BLaER1 treated with 17β-estradiol and CSF1 and Interleukin-3, amounts not matched to agents 10 nM and 100 nM (cell line): ENCODE results near the gene SPINT2.
A peak's percentile ranks its signal among the peaks of the same experiment; 100 is the strongest.

ENCODE experiments used
- H3K27ac ChIP-seq, 11 experiments: shearing (Covaris generic); formaldehyde crosslinking; 2 replicates each; pipeline ENCODE4 v1.8.1; 2022
- H3K27me3 ChIP-seq, 11 experiments: shearing (Covaris generic); formaldehyde crosslinking; 2 replicates each; pipeline ENCODE4 v1.8.1; 2022
- H3K36me3 ChIP-seq, 11 experiments: shearing (Covaris generic); formaldehyde crosslinking; 2 replicates each; pipeline ENCODE4 v1.8.1; 2022
- H3K4me1 ChIP-seq, 10 experiments: shearing (Covaris generic); formaldehyde crosslinking; 2 replicates each; pipeline ENCODE4 v1.8.1; 2022
- H3K4me2 ChIP-seq, 11 experiments: shearing (Covaris generic); formaldehyde crosslinking; 2 replicates each; pipeline ENCODE4 v1.8.1; 2022
- H3K4me3 ChIP-seq, 10 experiments: shearing (Covaris generic); formaldehyde crosslinking; 2 replicates each; pipeline ENCODE4 v1.8.1; 2022
- H3K9ac ChIP-seq, 11 experiments: shearing (Covaris generic); formaldehyde crosslinking; 2 replicates each; pipeline ENCODE4 v1.8.1; 2022
- H3K9me3 ChIP-seq, 11 experiments: shearing (Covaris generic); formaldehyde crosslinking; replicated peaks in 1 of 11; 2 replicates each; pipeline ENCODE4 v1.8.1; 2022
- H4K20me1 ChIP-seq, 11 experiments: shearing (Covaris generic); formaldehyde crosslinking; 2 replicates each; pipeline ENCODE4 v1.8.1; 2022
- Cebpa-rat ChIP-seq, 11 experiments: shearing (Covaris generic); IDR thresholded peaks; 2 replicates each; pipeline ENCODE4 v1.8.1; 2022

The SPINT2 gene

DNA sequence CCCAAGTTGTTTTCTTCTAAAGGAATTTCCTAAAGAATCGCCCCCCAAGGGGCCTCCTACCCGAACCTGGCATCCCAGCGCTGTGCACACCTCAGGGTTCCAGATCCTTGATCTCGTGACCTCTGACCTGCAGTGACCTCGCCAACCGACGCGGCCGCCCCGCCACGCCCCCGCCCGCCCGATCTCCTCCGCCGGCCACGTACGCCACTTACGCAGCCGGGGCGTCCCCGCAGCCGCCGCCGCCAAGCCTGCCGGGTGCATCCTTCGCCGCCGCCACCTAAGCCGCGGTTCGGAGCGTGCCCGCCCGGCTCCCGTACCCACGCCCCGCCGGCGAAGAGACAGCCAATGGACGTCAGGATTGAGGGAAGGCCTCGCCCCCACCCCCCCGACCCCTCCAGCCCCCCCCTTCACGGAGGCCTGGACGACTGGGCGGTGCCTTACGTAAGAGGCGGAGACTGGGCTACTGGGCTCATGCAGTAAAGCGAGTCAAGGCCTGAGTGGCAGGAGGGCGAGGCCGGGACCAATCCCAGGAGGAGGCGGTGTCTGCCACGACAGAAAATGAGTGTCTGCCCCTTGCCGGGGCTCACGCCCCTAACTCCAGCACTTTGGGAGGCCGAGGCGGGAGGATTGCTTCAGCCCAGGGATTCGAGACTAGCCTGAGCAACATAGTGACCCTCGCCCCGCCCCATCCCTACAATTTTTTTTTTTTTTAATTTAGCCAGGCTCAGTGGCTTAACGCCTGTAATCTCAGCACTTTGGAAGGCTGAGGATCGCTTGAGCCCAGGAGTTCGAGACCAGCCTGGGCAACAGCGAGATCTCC, 51.5 kb downstream of the SPINT2 start, which contains the start of gene YIF1B:
Gene YIF1B, minus strand, starts transcription at position 291 of the 820 bp plus-strand sequence. Its CDS starts 30 bp downstream, at position 261.
- Histone ChIP-seq H3K4me1 (peaks cover 54 to 76% (median 73%) of the 10 kb centered on the region in 10 experiments), H3K9me3 (no peaks in the 10 kb centered on the region), H3K27me3 (no peaks in the 10 kb centered on the region), H3K4me2 (peak within 1 kb of the TSS; percentile 92 to 99 (median 97)), H3K9ac (peak within 1 kb of the TSS; percentile 69 to 88 (median 83)), H3K27ac (peak within 1 kb of the TSS; percentile 64 to 84 (median 75); a peak in 21 of 22 replicates), H4K20me1 (peaks cover 0 to 27% (median 9%) of the 10 kb centered on the region in 11 experiments; a peak in 8 of 22 replicates), H3K36me3 (peaks cover 0 to 8% (median 2%) of the 10 kb centered on the region in 11 experiments; a peak in 5 of 22 replicates), H3K4me3 (peak within 1 kb of the TSS; percentile 61 to 87 (median 74))
- TF ChIP-seq Cebpa-rat (IDR thresholded peaks at IDR 0.05) = no peak

DNA sequence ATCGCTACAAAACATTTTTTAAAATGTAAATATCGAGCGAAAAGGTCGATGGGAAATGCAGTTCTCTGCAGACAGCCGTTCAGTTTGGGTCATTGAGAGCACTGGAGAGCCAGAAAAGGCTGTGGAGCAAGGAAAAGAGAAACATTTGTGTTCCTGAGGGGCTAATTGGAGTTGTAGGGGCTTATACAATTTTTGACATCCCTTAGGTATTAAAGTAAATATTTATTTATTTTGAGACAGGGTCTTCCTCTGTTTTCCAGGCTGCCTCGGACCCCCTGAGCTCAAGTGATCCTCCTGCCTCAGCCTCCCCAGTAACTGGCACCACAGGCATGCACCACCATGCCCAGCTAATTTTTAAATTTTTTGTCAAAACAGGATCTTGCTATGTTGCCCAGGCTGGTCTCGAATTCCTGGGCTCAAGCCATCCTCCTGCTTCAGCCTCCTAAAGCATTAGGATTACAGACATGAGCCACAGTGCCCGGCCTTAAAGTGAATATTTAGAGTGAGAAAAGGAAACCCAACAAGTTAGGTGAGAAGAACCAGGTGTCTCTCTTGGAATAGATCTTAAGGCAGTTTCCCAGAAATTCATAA, 52.2 kb downstream of the SPINT2 start:
- peak overlapping the region; percentile 87 to 98 (median 93) for H3K4me2 ChIP-seq
- peak overlapping the region; percentile 58 to 76 (median 70); a peak in 21 of 22 replicates for H3K9ac ChIP-seq
- no peaks in the 10 kb centered on the region for H3K9me3 ChIP-seq
- no peak for TF ChIP-seq Cebpa-rat (IDR thresholded peaks at IDR 0.05)
- H3K27ac ChIP-seq = peak overlapping the region; percentile 59 to 84 (median 75); a peak in 21 of 22 replicates
- H3K4me3 ChIP-seq = peak overlapping the region; percentile 51 to 67 (median 57)
- H3K4me1 ChIP-seq = peaks cover 61 to 83% (median 80%) of the 10 kb centered on the region in 10 experiments
- peaks cover 0 to 1% (median 0%) of the 10 kb centered on the region in 11 experiments; a peak in 1 of 22 replicates for H3K36me3 ChIP-seq
- peaks cover 0 to 26% (median 9%) of the 10 kb centered on the region in 11 experiments; a peak in 8 of 22 replicates for H4K20me1 ChIP-seq
- H3K27me3 ChIP-seq = no peaks in the 10 kb centered on the region

DNA sequence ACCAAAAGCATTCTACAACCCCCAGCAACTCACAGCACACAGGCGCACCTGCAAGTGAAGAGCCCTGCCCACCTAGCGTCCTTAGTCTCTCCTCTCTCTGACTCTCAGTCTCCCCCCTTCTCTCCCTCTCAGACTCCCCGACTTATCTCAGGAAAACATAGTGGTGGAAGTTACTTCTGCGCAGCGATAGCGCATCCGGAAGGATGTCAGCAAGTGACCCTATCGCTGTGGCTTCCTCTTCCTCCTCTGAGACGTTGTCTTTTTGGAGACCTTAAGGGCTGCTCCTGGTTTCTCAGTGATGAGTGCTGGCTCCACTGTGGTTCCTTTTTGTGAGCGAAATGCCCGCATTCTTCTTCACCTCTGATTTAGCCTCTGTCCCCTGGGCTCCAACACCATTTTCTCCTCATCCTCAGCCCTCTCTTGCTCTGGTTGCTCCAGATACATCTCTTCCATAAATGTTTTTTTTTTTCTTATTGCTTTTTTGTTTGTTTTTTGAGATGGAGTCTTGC, 52.8 kb downstream of the SPINT2 start:
- Histone ChIP-seq H3K27ac (peak overlapping the region; percentile 56 to 84 (median 75); a peak in 21 of 22 replicates), H3K9ac (peak overlapping the region; percentile 57 to 76 (median 70); a peak in 21 of 22 replicates), H3K4me3 (peak overlapping the region; percentile 51 to 67 (median 57)), H3K9me3 (no peaks in the 10 kb centered on the region), H4K20me1 (peaks cover 0 to 26% (median 6%) of the 10 kb centered on the region in 11 experiments; a peak in 8 of 22 replicates), H3K36me3 (no peaks in the 10 kb centered on the region), H3K27me3 (no peaks in the 10 kb centered on the region), H3K4me1 (peaks cover 67 to 87% (median 84%) of the 10 kb centered on the region in 10 experiments), H3K4me2 (peak overlapping the region; percentile 87 to 98 (median 93))
- TF ChIP-seq Cebpa-rat (IDR thresholded peaks at IDR 0.05) = no peak

DNA sequence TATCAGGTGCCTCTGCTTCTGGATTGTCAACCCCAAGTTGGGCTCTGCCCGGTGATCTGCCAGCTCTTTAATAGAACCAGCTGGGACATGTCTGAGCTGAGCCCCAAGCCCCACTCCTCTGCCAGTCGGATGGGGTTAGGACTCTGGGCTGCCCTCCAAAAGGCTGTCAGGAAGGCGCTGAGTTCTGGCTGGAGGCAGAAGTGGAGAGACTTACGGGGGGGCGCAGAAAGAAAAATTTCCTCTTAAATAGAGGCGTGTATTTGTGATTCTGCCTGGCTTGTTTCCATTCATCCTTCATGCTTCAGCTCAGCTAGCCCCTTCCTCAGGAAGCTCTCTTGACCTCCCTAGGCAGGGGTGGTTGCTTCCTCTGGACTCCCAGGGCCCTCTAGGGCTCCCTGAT, 54.3 kb downstream of the SPINT2 start:
- H3K9ac ChIP-seq = peak overlapping the region in 7 of 11 experiments; percentile 73 to 87 (median 83); a peak in 10 of 22 replicates
- no peaks in the 10 kb centered on the region for H3K9me3 ChIP-seq
- H4K20me1 ChIP-seq = peaks cover 0 to 30% (median 7%) of the 10 kb centered on the region in 11 experiments; a peak in 10 of 22 replicates
- H3K4me1 ChIP-seq = peaks cover 67 to 86% (median 76%) of the 10 kb centered on the region in 10 experiments
- peaks cover 0 to 10% (median 6%) of the 10 kb centered on the region in 11 experiments; a peak in 9 of 22 replicates for H3K36me3 ChIP-seq
- H3K27me3 ChIP-seq = no peaks in the 10 kb centered on the region
- peak overlapping the region in 5 of 11 experiments; percentile 75 to 80 (median 78); a peak in 9 of 22 replicates for H3K27ac ChIP-seq
- peak overlapping the region; percentile 87 to 98 (median 93) for H3K4me2 ChIP-seq
- no peak for TF ChIP-seq Cebpa-rat (IDR thresholded peaks at IDR 0.05)
- H3K4me3 ChIP-seq = peak overlapping the region in 6 of 10 experiments; percentile 69 to 85 (median 77); a peak in 8 of 20 replicates

DNA sequence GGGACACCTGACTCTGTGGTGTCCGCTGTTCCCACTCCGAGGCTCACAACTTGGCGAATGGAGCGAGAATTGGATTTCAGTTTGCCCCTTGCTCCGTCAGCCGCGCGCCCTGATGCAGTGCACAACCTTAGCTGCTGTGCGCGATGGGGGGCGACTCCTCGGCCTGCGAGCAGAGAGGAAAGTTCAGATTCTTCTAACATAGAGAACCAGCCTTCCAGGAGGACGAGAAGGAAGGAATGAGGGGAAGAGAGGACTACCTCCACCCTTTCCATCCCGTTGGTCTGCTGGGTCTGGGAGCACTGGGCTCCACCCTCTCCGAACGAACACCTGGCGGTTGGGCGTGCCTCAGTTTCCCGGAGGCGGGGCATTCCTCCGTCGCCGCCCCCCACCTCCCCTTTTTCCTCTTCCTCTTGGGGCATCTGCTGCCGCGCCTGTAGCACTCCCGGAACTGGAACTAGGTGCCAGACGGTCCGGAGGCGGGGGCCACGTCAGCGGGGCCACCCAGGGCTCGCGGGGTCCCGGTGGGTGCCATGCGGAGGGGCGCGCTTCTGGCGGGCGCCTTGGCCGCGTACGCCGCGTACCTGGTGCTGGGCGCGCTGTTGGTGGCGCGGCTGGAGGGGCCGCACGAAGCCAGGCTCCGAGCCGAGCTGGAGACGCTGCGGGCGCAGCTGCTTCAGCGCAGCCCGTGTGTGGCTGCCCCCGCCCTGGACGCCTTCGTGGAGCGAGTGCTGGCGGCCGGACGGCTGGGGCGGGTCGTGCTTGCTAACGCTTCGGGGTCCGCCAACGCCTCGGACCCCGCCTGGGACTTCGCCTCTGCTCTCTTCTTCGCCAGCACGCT, 55.3 kb downstream of the SPINT2 start, which contains the start of gene KCNK6:
Gene KCNK6, plus strand, starts transcription at position 425 of the 838 bp plus-strand sequence. Its CDS starts 106 bp downstream, at position 531.
- peak within 1 kb of the TSS; percentile 87 to 98 (median 93) for H3K4me2 ChIP-seq
- no peak for TF ChIP-seq Cebpa-rat (IDR thresholded peaks at IDR 0.05)
- H3K27me3 ChIP-seq = no peaks in the 10 kb centered on the region
- peak within 1 kb of the TSS; percentile 69 to 86 (median 77) for H3K4me3 ChIP-seq
- peak within 1 kb of the TSS; percentile 73 to 87 (median 83) for H3K9ac ChIP-seq
- peak within 1 kb of the TSS; percentile 62 to 82 (median 77) for H3K27ac ChIP-seq
- H3K9me3 ChIP-seq = no peaks in the 10 kb centered on the region
- H3K36me3 ChIP-seq = peaks cover 5 to 19% (median 16%) of the 10 kb centered on the region in 11 experiments; a peak in 21 of 22 replicates
- peaks cover 62 to 77% (median 67%) of the 10 kb centered on the region in 10 experiments for H3K4me1 ChIP-seq
- H4K20me1 ChIP-seq = peaks cover 0 to 39% (median 8%) of the 10 kb centered on the region in 11 experiments; a peak in 10 of 22 replicates

DNA sequence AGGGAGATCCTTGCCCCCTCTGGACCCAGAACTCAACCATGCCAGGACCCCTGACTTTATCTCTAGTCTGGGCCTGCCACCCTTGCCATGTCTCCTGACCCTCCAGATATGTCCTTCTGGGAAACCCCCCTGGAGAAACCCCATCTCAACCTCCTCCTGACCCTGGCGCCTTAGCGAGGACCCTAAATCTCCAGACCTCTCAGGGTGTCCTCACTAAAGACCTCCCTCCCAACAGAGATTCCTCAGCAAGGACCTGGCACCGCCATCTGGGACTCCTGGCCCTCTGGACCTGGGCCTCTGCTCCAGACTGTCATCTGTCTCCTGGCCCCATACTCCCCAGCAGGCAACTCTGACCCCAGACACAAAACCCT, 56.6 kb downstream of the SPINT2 start:
- peak overlapping the region; percentile 87 to 98 (median 93) for H3K4me2 ChIP-seq
- peaks cover 0 to 48% (median 8%) of the 10 kb centered on the region in 11 experiments; a peak in 10 of 22 replicates for H4K20me1 ChIP-seq
- no peaks in the 10 kb centered on the region for H3K9me3 ChIP-seq
- peaks cover 18 to 33% (median 27%) of the 10 kb centered on the region in 11 experiments; a peak in 21 of 22 replicates for H3K36me3 ChIP-seq
- peak overlapping the region; percentile 73 to 87 (median 83); a peak in 21 of 22 replicates for H3K9ac ChIP-seq
- H3K4me1 ChIP-seq = peaks cover 56 to 70% (median 59%) of the 10 kb centered on the region in 10 experiments
- peak overlapping the region in 7 of 11 experiments; percentile 3 to 82 (median 24); a peak in 5 of 22 replicates for H3K27ac ChIP-seq
- no peak for TF ChIP-seq Cebpa-rat (IDR thresholded peaks at IDR 0.05)
- H3K4me3 ChIP-seq = peak overlapping the region in 9 of 10 experiments; percentile 71 to 86 (median 78); a peak in 19 of 20 replicates
- no peaks in the 10 kb centered on the region for H3K27me3 ChIP-seq

DNA sequence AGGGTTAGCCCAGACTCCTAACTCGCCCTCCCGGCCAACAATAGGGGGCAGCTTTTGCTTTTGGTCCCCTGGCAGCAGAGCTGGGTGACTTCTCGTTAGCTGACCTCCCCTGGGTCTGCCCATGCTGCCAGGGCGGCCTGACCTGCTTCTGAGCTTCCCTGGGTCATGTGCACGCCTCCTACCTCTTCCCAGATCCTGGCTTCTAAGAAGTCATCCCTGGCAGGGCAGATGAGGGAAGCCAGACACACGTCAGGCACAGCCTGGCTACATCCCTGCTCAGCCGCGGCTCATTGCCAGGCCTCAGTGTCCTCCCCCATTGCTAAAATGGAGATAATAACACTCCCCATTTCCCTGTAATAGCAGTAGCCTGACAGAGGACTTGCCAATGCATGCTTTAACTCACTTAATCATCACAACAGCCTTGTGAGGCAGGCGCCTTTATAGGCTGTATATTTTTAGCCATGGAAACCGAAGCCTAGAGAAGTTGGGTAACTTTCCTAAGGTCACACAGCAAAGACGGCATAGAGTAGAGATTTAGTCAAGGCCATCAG, 57.3 kb downstream of the SPINT2 start:
- TF ChIP-seq Cebpa-rat (IDR thresholded peaks at IDR 0.05) = no peak
- Histone ChIP-seq H3K4me2 (peak overlapping the region; percentile 87 to 98 (median 93)), H3K4me3 (peak overlapping the region in 8 of 10 experiments; percentile 71 to 86 (median 77); a peak in 13 of 20 replicates), H3K27ac (peak overlapping the region in 6 of 11 experiments; percentile 3 to 54 (median 21); a peak in 8 of 22 replicates), H3K9me3 (no peaks in the 10 kb centered on the region), H3K27me3 (no peaks in the 10 kb centered on the region), H3K9ac (peak overlapping the region in 10 of 11 experiments; percentile 73 to 87 (median 84); a peak in 17 of 22 replicates), H3K4me1 (peaks cover 48 to 63% (median 52%) of the 10 kb centered on the region in 10 experiments), H4K20me1 (peaks cover 0 to 50% (median 8%) of the 10 kb centered on the region in 11 experiments; a peak in 10 of 22 replicates), H3K36me3 (peaks cover 25 to 40% (median 34%) of the 10 kb centered on the region in 11 experiments)
